GM23338 (cell line): ENCODE data around the gene VAPA. TPM values are rescaled to one million over a fixed set of nuclear protein-coding genes. Genes with fewer than 3 reads are reported as not detected.

Source experiments
- ATAC-seq: fragments of 200-7000 bp; cut with Tn5 transposase; 3 replicates; pipeline ENCODE4 v1.9.1; 2020
- DNase-seq: peaks from one replicate; pipeline ENCODE4 v3.0.0-alpha.2; 2015; ENCODE audit warnings: low spot score
- H2AFZ ChIP-seq: fragments of 200-600 bp; sonication (generic); 2 replicates; pipeline ENCODE4 v1.8.0; 2016; ENCODE audit warnings: antibody characterized with exemption, mild to moderate bottlenecking, moderate library complexity
- H3F3A ChIP-seq: fragments of 200-600 bp; sonication (generic); replicated peaks from 2 replicates; pipeline ENCODE4 v1.8.0; 2017; ENCODE audit warnings: antibody characterized with exemption, mixed run types, low read depth
- H3K27ac ChIP-seq: fragments of 200-600 bp; sonication (generic); 2 replicates; pipeline ENCODE4 v1.6.1; 2016; ENCODE audit warnings: low read depth
- H3K27me3 ChIP-seq: fragments of 200-600 bp; sonication (generic); 2 replicates; pipeline ENCODE4 v1.8.0; 2016; ENCODE audit warnings: mild to moderate bottlenecking, mixed run types, moderate library complexity; ENCODE audit not compliant: insufficient read depth
- H3K36me3 ChIP-seq: fragments of 200-600 bp; sonication (generic); 2 replicates; pipeline ENCODE4 v1.8.0; 2016; ENCODE audit warnings: mild to moderate bottlenecking; ENCODE audit not compliant: insufficient read depth
- H3K4me1 ChIP-seq: fragments of 200-600 bp; sonication (generic); 2 replicates; pipeline ENCODE4 v1.8.0; 2016; ENCODE audit warnings: mild to moderate bottlenecking, moderate library complexity; ENCODE audit not compliant: insufficient read depth
- H3K4me2 ChIP-seq: fragments of 200-600 bp; sonication (generic); 2 replicates; pipeline ENCODE4 v1.7.1; 2017; ENCODE audit warnings: mixed run types
- H3K4me3 ChIP-seq: fragments of 200-600 bp; sonication (generic); 2 replicates; pipeline ENCODE4 v1.6.1; 2016; ENCODE audit warnings: mixed run types
- H3K79me2 ChIP-seq: fragments of 200-600 bp; sonication (generic); replicated peaks from 2 replicates; pipeline ENCODE4 v1.8.0; 2017; ENCODE audit warnings: mild to moderate bottlenecking; ENCODE audit not compliant: insufficient read depth
- H3K9me2 ChIP-seq: fragments of 200-600 bp; sonication (generic); 2 replicates; pipeline ENCODE4 v1.8.0; 2017; ENCODE audit not compliant: insufficient read depth
- H4K20me1 ChIP-seq: fragments of 200-600 bp; sonication (generic); replicated peaks from 2 replicates; pipeline ENCODE4 v1.8.0; 2017; ENCODE audit warnings: mild to moderate bottlenecking; ENCODE audit not compliant: insufficient read depth
- H3K27ac Mint-ChIP-seq: 2 replicates; pipeline ENCODE4 v1.8.0; 2020; ENCODE audit warnings: inconsistent platforms, mild to moderate bottlenecking, moderate library complexity, mixed read lengths
- H3K27me3 Mint-ChIP-seq: 3 replicates; pipeline ENCODE4 v1.8.0; 2022; ENCODE audit warnings: low read depth, mild to moderate bottlenecking, moderate library complexity, mixed read lengths, inconsistent platforms; ENCODE audit not compliant: insufficient read depth, poor library complexity
- H3K36me3 Mint-ChIP-seq: 3 replicates; pipeline ENCODE4 v1.8.0; 2021; ENCODE audit warnings: low read depth, mild to moderate bottlenecking, inconsistent platforms, moderate library complexity, mixed read lengths
- H3K4me1 Mint-ChIP-seq: 3 replicates; pipeline ENCODE4 v1.8.0; 2020; ENCODE audit warnings: mild to moderate bottlenecking, inconsistent platforms, mixed read lengths
- H3K4me3 Mint-ChIP-seq: 3 replicates; pipeline ENCODE4 v1.8.0; 2021; ENCODE audit warnings: moderate library complexity, mild to moderate bottlenecking, inconsistent platforms, mixed read lengths
- H3K9me3 Mint-ChIP-seq: 3 replicates; pipeline ENCODE4 v1.8.0; 2020; ENCODE audit warnings: moderate library complexity, mild to moderate bottlenecking, inconsistent platforms, mixed read lengths
- CREB1 ChIP-seq: fragments of 250-450 bp; sonication (Bioruptor Pico); IDR thresholded peaks from 2 replicates; pipeline ENCODE4 v1.5.0; 2020; ENCODE audit warnings: low read depth, mild to moderate bottlenecking, moderate library complexity
- ETS1 ChIP-seq: IDR thresholded peaks from 2 replicates; pipeline ENCODE4 v1.6.1; 2016; ENCODE audit warnings: antibody characterized with exemption
- EZH2phosphoT487 ChIP-seq: fragments of 200-600 bp; sonication (generic); IDR thresholded peaks from one replicate; pipeline ENCODE4 v1.8.1; 2018; ENCODE audit warnings: antibody characterized with exemption; ENCODE audit not compliant: unreplicated experiment
- JUNB ChIP-seq: IDR thresholded peaks from one replicate; pipeline ENCODE4 v1.6.1; 2016; ENCODE audit warnings: antibody characterized with exemption; ENCODE audit not compliant: unreplicated experiment
- NANOG ChIP-seq: IDR thresholded peaks from 2 replicates; pipeline ENCODE4 v1.6.1; 2016; ENCODE audit warnings: antibody characterized with exemption, borderline replicate concordance
- REST ChIP-seq: IDR thresholded peaks from one replicate; pipeline ENCODE4 v1.6.1; 2018; ENCODE audit warnings: antibody characterized with exemption; ENCODE audit not compliant: unreplicated experiment
- STAT1 ChIP-seq: IDR thresholded peaks from one replicate; pipeline ENCODE4 v1.6.1; 2016; ENCODE audit warnings: antibody characterized with exemption; ENCODE audit not compliant: unreplicated experiment
- ZNF331 ChIP-seq: fragments of 250-450 bp; sonication (Bioruptor Pico); IDR thresholded peaks from 2 replicates; pipeline ENCODE4 v1.5.0; 2020; ENCODE audit warnings: low read depth, mild to moderate bottlenecking, moderate library complexity
- polyA plus RNA-seq: library from polyadenylated mRNA; unstranded; fragments of >200 nt; fragmentation: Nextera tagmentation; extraction: Ambion mirVana; gene quantifications from 2 replicates; pipeline ENCODE4 v1.2.1, GENCODE V29; 2016
- total RNA-seq: library from RNA; depleted of rRNA; stranded (reverse); fragments of >200 nt; shearing (Covaris generic); gene quantifications from 2 replicates; pipeline ENCODE4 v1.2.3, GENCODE V29; 2014

VAPA gene
- total and polyA plus RNA-seq, 2 experiments from 2014 or later = 162 to 178 TPM

GRCh38 chr18:9870431-9871008 is 43.3 kb upstream of the VAPA start:
- Histone ChIP-seq H3K79me2 (no peaks in the 10 kb centered on the region), H3K4me3 (no peak overlapping the region), H4K20me1 (no peaks in the 10 kb centered on the region), H3K27me3 (no peaks in the 10 kb centered on the region), H2AFZ (peak overlapping the region; percentile 97), H3K4me2 (peak overlapping the region; percentile 49), H3K27ac (0 out of 2 replicates have a peak overlapping the region, but pooled peaks have one; percentile 16), H3K4me1 (peaks cover 9% of the 10 kb centered on the region), H3K36me3 (peaks cover 6% of the 10 kb centered on the region; the same call in 1 of the 2 replicates), H3F3A (no peaks in the 10 kb centered on the region), H3K9me2 (no peaks in the 10 kb centered on the region)
- peaks cover 14% of the 10 kb centered on the region for H3K27me3 Mint-ChIP-seq
- H3K36me3 Mint-ChIP-seq = peaks cover 9% of the 10 kb centered on the region
- H3K27ac Mint-ChIP-seq = peak overlapping the region; percentile 55
- no peak for TF ChIP-seq NANOG
- TF ChIP-seq EZH2phosphoT487 = no peak
- TF ChIP-seq REST = no peak
- no peak for TF ChIP-seq ZNF331 (CRISPR knock-in tag)
- no peak for TF ChIP-seq ETS1
- no peak for TF ChIP-seq CREB1 (CRISPR knock-in tag)
- H3K4me1 Mint-ChIP-seq = peaks cover 26% of the 10 kb centered on the region
- DNase-seq = no peak
- peak; percentile 53 for ATAC-seq
- H3K4me3 Mint-ChIP-seq = no peak overlapping the region; the same call in 2 of the 3 replicates
- peaks cover 17% of the 10 kb centered on the region for H3K9me3 Mint-ChIP-seq

DNA sequence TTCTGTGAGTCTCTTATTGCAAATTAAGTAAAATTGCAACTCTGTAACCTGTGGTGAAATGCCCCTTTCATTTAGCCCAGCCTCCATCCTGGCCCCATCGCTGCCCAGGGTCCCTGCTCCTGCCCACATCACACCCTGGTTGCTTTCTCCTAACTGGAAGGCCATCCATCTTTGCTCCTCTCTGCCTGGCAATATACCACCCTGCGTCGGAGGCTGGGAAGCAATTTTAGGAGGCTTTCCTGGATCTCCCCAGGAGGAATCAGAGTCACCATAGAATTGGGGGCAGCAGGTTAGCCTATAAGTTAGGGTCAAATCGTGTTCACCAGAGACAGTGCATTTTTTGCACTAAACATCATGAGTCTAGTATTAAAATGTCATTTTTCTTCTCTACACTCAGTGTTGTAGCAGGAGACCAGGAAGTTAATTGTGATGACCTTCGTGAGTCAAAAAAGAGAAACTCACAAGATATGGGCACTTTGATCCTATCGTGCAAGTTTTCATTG is 42.5 kb upstream of the VAPA start:
- no peaks in the 10 kb centered on the region for H3K27me3 ChIP-seq
- no peak overlapping the region for H3K4me3 ChIP-seq
- H3K4me3 Mint-ChIP-seq = no peak overlapping the region
- H3K79me2 ChIP-seq = no peaks in the 10 kb centered on the region
- ATAC-seq (no peak), DNase-seq (no peak)
- no peak overlapping the region for H3K27ac Mint-ChIP-seq
- H2AFZ ChIP-seq = peak overlapping the region; percentile 15
- H3K27ac ChIP-seq = no peak overlapping the region
- H3K4me1 Mint-ChIP-seq = peaks cover 26% of the 10 kb centered on the region
- no peak overlapping the region for H3K4me2 ChIP-seq
- no peaks in the 10 kb centered on the region for H3F3A ChIP-seq
- H3K4me1 ChIP-seq = peaks cover 9% of the 10 kb centered on the region
- peaks cover under 1% of the 10 kb centered on the region; the same call in 2 of the 3 replicates for H3K36me3 Mint-ChIP-seq
- no peaks in the 10 kb centered on the region for H3K36me3 ChIP-seq
- H3K9me3 Mint-ChIP-seq = peaks cover 9% of the 10 kb centered on the region
- H3K9me2 ChIP-seq = no peaks in the 10 kb centered on the region
- no peaks in the 10 kb centered on the region for H4K20me1 ChIP-seq
- peaks cover 14% of the 10 kb centered on the region for H3K27me3 Mint-ChIP-seq
- no peak for TF ChIP-seq NANOG
- no peak for TF ChIP-seq ETS1
- no peak for TF ChIP-seq REST
- TF ChIP-seq JUNB = no peak
- TF ChIP-seq STAT1 = no peak
- TF ChIP-seq EZH2phosphoT487 = no peak
